Measurements from ENCODE around the gene SMIM35.

DNA sequence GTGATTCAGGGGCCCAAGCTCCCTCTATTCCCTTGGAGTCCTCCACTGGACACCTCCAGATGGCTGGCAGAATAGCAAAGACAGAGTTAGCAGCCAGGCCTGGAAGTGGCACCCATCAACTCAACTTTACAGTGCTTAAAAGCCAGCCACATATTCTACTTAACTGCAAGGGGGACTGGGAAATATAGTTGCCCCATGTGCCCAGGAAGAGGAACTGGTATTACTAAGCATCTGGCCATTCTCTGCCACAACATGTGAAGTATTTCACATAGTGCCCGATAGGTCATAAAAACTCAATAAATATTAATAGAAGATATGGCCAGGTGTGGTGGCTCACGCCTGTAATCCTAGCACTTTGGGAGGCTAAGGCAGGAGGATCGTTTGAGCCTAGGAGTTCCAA lies 106.0 kb downstream of the SMIM35 start:
- TF ChIP-seq, protein P1, sequence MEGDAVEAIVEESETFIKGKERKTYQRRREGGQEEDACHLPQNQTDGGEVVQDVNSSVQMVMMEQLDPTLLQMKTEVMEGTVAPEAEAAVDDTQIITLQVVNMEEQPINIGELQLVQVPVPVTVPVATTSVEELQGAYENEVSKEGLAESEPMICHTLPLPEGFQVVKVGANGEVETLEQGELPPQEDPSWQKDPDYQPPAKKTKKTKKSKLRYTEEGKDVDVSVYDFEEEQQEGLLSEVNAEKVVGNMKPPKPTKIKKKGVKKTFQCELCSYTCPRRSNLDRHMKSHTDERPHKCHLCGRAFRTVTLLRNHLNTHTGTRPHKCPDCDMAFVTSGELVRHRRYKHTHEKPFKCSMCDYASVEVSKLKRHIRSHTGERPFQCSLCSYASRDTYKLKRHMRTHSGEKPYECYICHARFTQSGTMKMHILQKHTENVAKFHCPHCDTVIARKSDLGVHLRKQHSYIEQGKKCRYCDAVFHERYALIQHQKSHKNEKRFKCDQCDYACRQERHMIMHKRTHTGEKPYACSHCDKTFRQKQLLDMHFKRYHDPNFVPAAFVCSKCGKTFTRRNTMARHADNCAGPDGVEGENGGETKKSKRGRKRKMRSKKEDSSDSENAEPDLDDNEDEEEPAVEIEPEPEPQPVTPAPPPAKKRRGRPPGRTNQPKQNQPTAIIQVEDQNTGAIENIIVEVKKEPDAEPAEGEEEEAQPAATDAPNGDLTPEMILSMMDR (conservative IDR thresholded peaks at IDR 0.05 in 1 of 2, IDR thresholded peaks at IDR 0.05 in 1 of 2; ENCODE audit: low read depth in 1 of 2, low read length in 2 of 2), result no peak
- no peak for TF ChIP-seq EZH2 (IDR thresholded peaks at IDR 0.05; ENCODE audit: low read length, missing control alignments)
